ENCODE data around the gene SERTAD4. TPM values are rescaled to one million over a fixed set of nuclear protein-coding genes. Genes with fewer than 3 reads are reported as not detected.

SERTAD4 gene
- total RNA-seq, 1 experiment from 2014 or later, result 2.6 TPM

DNA sequence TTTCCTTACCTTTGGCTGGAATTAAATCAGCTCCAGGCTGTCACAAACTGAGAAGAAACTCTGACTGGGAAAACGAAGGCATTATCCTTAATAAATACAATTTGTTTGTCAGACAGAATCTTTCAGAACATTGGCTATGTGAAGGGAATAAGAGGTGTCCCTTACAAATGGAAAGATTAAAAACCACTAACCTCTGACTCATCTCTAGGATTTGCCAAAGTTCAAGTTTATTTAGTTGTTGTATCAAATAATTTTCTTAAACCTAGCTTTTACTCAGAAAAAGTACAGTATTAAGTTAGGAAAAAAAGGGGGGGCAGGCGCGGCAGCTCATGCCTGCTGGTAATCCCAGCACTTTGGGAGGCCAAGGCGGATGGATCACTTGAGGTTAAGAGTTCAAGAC, 15.7 kb downstream of the SERTAD4 start:
- intact Hi-C loops (cut with micrococcal nuclease), result no loop called here

DNA sequence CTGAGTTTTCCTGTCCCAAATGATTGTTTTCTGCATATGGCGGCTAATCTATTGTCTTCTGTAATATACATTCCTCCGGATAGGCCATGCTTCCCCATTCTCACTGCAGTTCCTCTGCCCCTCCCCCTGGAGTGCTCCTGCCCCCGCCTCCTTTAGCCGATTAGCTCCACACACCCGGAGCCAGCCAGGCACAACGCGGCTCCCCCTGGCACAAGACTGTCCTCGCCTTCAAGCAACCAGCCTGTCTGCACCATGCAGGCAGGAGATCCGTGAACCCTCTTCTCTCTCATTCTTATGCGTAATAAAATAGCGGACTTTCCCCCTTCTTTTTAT, 18.0 kb downstream of the SERTAD4 start:
- Histone ChIP-seq H3K27ac (ENCODE audit: low read length) (no peak overlapping the region), H3K9me3 (ENCODE audit: low read length) (no peaks in the 10 kb centered on the region), H3K4me2 (ENCODE audit: low read length) (peak overlapping the region; percentile 90), H3K9ac (ENCODE audit: low read length) (no peak overlapping the region), H3K79me2 (ENCODE audit: low read length) (no peaks in the 10 kb centered on the region), H3K9me2 (replicated peaks; ENCODE audit: low read length) (no peaks in the 10 kb centered on the region), H3K27me3 (ENCODE audit: low read length) (no peaks in the 10 kb centered on the region), H2AFZ (ENCODE audit: low read length) (peak overlapping the region; percentile 67; the same call in 1 of the 2 replicates), H3F3A (ENCODE audit: low read length, unreplicated experiment) (no peaks in the 10 kb centered on the region), H4K20me1 (ENCODE audit: low read length) (no peaks in the 10 kb centered on the region), H3K36me3 (ENCODE audit: low read depth, low read length) (no peaks in the 10 kb centered on the region), H3K4me3 (ENCODE audit: low read length) (peak overlapping the region; percentile 68), H3K4me1 (ENCODE audit: insufficient read depth, low read length) (peaks cover 31% of the 10 kb centered on the region)
- ChIA-PET CTCF (no interaction called here), POLR2A (ENCODE audit: unreplicated experiment) (no interaction called here)
- ATAC-seq, result peak; percentile 35
- TF ChIP-seq CTCF (conservative IDR thresholded peaks at IDR 0.05; ENCODE audit: low read depth, low read length), result no peak
- TF ChIP-seq EZH2 (IDR thresholded peaks at IDR 0.05; ENCODE audit: low read length, unreplicated experiment), result no peak
- DNase-seq, result peak; percentile 25
- intact Hi-C loops (cut with micrococcal nuclease), result loop anchor here (2.0 to 5.0 kb wide), 2 partner anchors 42 to 78 kb away; partner anchors contain the start of gene HHAT
- BruUV-seq (replicated peaks), result no TSS peak

More for the DNA sequence above, 15.7 kb downstream of the SERTAD4 start:
- H3K27ac ChIP-seq (ENCODE audit: low read length), result no peak overlapping the region
- H3K4me1 ChIP-seq (ENCODE audit: insufficient read depth, low read length), result peaks cover 31% of the 10 kb centered on the region
- H3K9me3 ChIP-seq (ENCODE audit: low read length), result no peaks in the 10 kb centered on the region
- TF ChIP-seq CTCF (conservative IDR thresholded peaks at IDR 0.05; ENCODE audit: low read depth, low read length), result no peak
- TF ChIP-seq EZH2phosphoT487 (IDR thresholded peaks at IDR 0.05; ENCODE audit: borderline replicate concordance, low read length), result no peak
- TF ChIP-seq EZH2 (IDR thresholded peaks at IDR 0.05; ENCODE audit: low read length, unreplicated experiment), result no peak
- ATAC-seq (no peak), DNase-seq (peak; percentile 23)
- no TSS peak for BruUV-seq (replicated peaks)
- no peaks in the 10 kb centered on the region for H3K27me3 ChIP-seq (ENCODE audit: low read length)
- no peaks in the 10 kb centered on the region for H3K9me2 ChIP-seq (replicated peaks; ENCODE audit: low read length)
- no peak overlapping the region for H3K4me3 ChIP-seq (ENCODE audit: low read length)
- ChIA-PET CTCF (no interaction called here), POLR2A (ENCODE audit: unreplicated experiment) (interaction anchor here (0.6 kb wide), 1 partner anchor 14 kb away, joined by 12 read pairs; no protein-coding TSS in a partner anchor)
- no peak overlapping the region for H2AFZ ChIP-seq (ENCODE audit: low read length)
- H3K9ac ChIP-seq (ENCODE audit: low read length), result no peak overlapping the region
- no peaks in the 10 kb centered on the region for H3K36me3 ChIP-seq (ENCODE audit: low read depth, low read length)
- no peak overlapping the region for H3K4me2 ChIP-seq (ENCODE audit: low read length)
- H4K20me1 ChIP-seq (ENCODE audit: low read length), result no peaks in the 10 kb centered on the region
- H3K79me2 ChIP-seq (ENCODE audit: low read length), result no peaks in the 10 kb centered on the region
- H3F3A ChIP-seq (ENCODE audit: low read length, unreplicated experiment), result no peaks in the 10 kb centered on the region

DNA sequence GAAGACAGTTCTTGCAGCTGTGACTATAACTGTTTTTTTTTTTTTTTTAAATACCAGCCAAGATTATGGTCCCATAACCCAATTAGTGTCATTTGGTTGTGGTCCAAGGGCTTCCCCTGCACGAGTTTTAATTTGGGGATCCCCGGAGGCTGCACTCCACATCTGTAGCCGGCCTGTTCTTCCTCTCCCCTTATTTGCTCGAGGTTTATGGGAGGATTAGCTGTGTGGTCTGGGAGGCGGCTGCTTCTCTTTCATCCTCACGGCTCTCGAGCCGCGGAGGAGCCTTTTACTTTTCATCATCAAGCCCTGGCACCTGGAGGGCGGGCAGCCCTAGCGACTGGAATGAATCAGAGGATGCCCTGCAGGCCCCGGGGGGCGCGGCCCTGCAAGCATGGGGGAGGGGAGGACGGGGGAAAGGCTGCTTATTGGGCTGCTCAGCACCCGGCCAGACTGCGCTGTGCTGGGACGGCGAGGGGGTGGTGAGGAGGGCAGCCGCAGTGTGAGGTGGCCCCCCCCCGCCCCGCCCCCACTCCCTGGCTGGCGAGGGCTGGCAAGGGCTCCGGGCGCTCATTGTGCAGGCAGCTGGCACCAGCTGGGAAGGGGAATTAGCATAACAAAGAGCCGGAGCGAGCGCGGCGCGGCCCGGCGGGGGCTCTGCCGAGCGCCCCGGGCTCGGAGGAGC, 18.5 kb downstream of the SERTAD4 start:
- ATAC-seq (peak; percentile 79), DNase-seq (peak; percentile 84)
- Histone ChIP-seq H3K27ac (ENCODE audit: low read length) (no peak overlapping the region), H3K4me3 (ENCODE audit: low read length) (peak overlapping the region; percentile 68), H3F3A (ENCODE audit: low read length, unreplicated experiment) (no peaks in the 10 kb centered on the region), H3K9me3 (ENCODE audit: low read length) (no peaks in the 10 kb centered on the region), H3K79me2 (ENCODE audit: low read length) (no peaks in the 10 kb centered on the region), H3K9me2 (replicated peaks; ENCODE audit: low read length) (no peaks in the 10 kb centered on the region), H3K9ac (ENCODE audit: low read length) (no peak overlapping the region), H2AFZ (ENCODE audit: low read length) (peak overlapping the region; percentile 67), H3K27me3 (ENCODE audit: low read length) (no peaks in the 10 kb centered on the region), H4K20me1 (ENCODE audit: low read length) (no peaks in the 10 kb centered on the region), H3K36me3 (ENCODE audit: low read depth, low read length) (no peaks in the 10 kb centered on the region), H3K4me2 (ENCODE audit: low read length) (peak overlapping the region; percentile 90), H3K4me1 (ENCODE audit: insufficient read depth, low read length) (peaks cover 27% of the 10 kb centered on the region)
- TF ChIP-seq EZH2phosphoT487 (IDR thresholded peaks at IDR 0.05; ENCODE audit: borderline replicate concordance, low read length) (0 out of 2 replicates have a peak, but pooled peaks have one; percentile 43), CTCF (conservative IDR thresholded peaks at IDR 0.05; ENCODE audit: low read depth, low read length) (no peak), EZH2 (IDR thresholded peaks at IDR 0.05; ENCODE audit: low read length, unreplicated experiment) (no peak)
- intact Hi-C loops (cut with micrococcal nuclease), result loop anchor here (1.0 to 5.0 kb wide), 4 partner anchors 11 to 78 kb away; partner anchors contain the start of gene HHAT
- BruUV-seq (replicated peaks), result no TSS peak
- ChIA-PET CTCF (no interaction called here), POLR2A (ENCODE audit: unreplicated experiment) (interaction anchor here (0.6 kb wide), 1 partner anchor 482 kb away, joined by 4 read pairs; no protein-coding TSS in a partner anchor)
